Astrocyte (in vitro differentiated cells and primary cell): Measurements from ENCODE around the gene OSBPL1A. TPM values are rescaled to one million over a fixed set of nuclear protein-coding genes. Genes with fewer than 3 reads are reported as not detected.

Experiments used
- DNase-seq: peaks from one replicate; pipeline ENCODE4 v3.0.0-alpha.2; 2010; ENCODE audit warnings: low read depth
- FAIRE-seq: peaks from 2 replicates; lab custom pipeline; 2011; peaks lifted over from hg19 to GRCh38; lab: Jason Lieb, UNC
- H2AFZ ChIP-seq: 2 replicates; pipeline ENCODE4 v1.6.0; 2012; ENCODE audit warnings: low read depth, low read length, inconsistent platforms
- H3K27ac ChIP-seq: 2 replicates; pipeline ENCODE4 v1.5.1; 2011; ENCODE audit warnings: low read depth, low read length, inconsistent platforms
- H3K27me3 ChIP-seq: 2 replicates; pipeline ENCODE4 v1.6.0; 2011; ENCODE audit warnings: low read length, inconsistent platforms; ENCODE audit not compliant: insufficient read depth
- H3K36me3 ChIP-seq: 2 replicates; pipeline ENCODE4 v1.5.1; 2011; ENCODE audit warnings: low read length, inconsistent platforms; ENCODE audit not compliant: insufficient read depth
- H3K4me1 ChIP-seq: 2 replicates; pipeline ENCODE4 v1.5.1; 2011; ENCODE audit warnings: low read length, inconsistent platforms; ENCODE audit not compliant: insufficient read depth
- H3K4me2 ChIP-seq: 2 replicates; pipeline ENCODE4 v1.6.0; 2012; ENCODE audit warnings: low read length, inconsistent platforms
- H3K4me3 ChIP-seq: 2 replicates; pipeline ENCODE4 v1.5.1; 2011; ENCODE audit warnings: low read depth, mild to moderate bottlenecking, low read length, inconsistent platforms; ENCODE audit not compliant: insufficient read depth
- H3K79me2 ChIP-seq: 2 replicates; pipeline ENCODE4 v1.6.0; 2012; ENCODE audit warnings: mild to moderate bottlenecking, low read length, inconsistent platforms; ENCODE audit not compliant: insufficient read depth
- H3K9ac ChIP-seq: 2 replicates; pipeline ENCODE4 v1.6.0; 2012; ENCODE audit warnings: mild to moderate bottlenecking, low read length, inconsistent platforms
- H3K9me3 ChIP-seq: 2 replicates; pipeline ENCODE4 v1.5.1; 2012; ENCODE audit warnings: low read depth, mild to moderate bottlenecking, low read length, inconsistent platforms; ENCODE audit not compliant: insufficient read depth
- H4K20me1 ChIP-seq: 2 replicates; pipeline ENCODE4 v1.6.0; 2012; ENCODE audit warnings: low read length, inconsistent platforms; ENCODE audit not compliant: insufficient read depth
- H3K27ac Mint-ChIP-seq: one replicate; pipeline ENCODE4 v1.8.0; 2021; ENCODE audit warnings: mild to moderate bottlenecking, mixed read lengths; ENCODE audit not compliant: unreplicated experiment
- H3K27me3 Mint-ChIP-seq: one replicate; pipeline ENCODE4 v1.8.0; 2021; ENCODE audit warnings: low read depth, mixed read lengths; ENCODE audit not compliant: unreplicated experiment
- H3K36me3 Mint-ChIP-seq: one replicate; pipeline ENCODE4 v1.8.0; 2021; ENCODE audit warnings: low read depth, mixed read lengths; ENCODE audit not compliant: unreplicated experiment
- H3K4me1 Mint-ChIP-seq: one replicate; pipeline ENCODE4 v1.8.0; 2021; ENCODE audit warnings: low read depth, mixed read lengths; ENCODE audit not compliant: unreplicated experiment
- H3K4me3 Mint-ChIP-seq: one replicate; pipeline ENCODE4 v1.8.0; 2021; ENCODE audit warnings: mild to moderate bottlenecking, moderate library complexity, mixed read lengths; ENCODE audit not compliant: unreplicated experiment
- H3K9me3 Mint-ChIP-seq: one replicate; pipeline ENCODE4 v1.8.0; 2021; ENCODE audit warnings: mild to moderate bottlenecking, mixed read lengths; ENCODE audit not compliant: unreplicated experiment
- CTCF ChIP-seq: IDR thresholded peaks from 2 replicates; pipeline ENCODE4 v1.5.1; 2011; ENCODE audit warnings: low read depth, mild to moderate bottlenecking, inconsistent platforms, low read length, moderate library complexity; ENCODE audit not compliant: insufficient read depth
- EZH2 ChIP-seq: IDR thresholded peaks from 2 replicates; pipeline ENCODE4 v1.6.1; 2012; ENCODE audit warnings: mild to moderate bottlenecking, low read length, inconsistent platforms; ENCODE audit not compliant: insufficient read depth
- total RNA-seq: library from RNA; stranded (reverse); gene quantifications from 2 replicates; pipeline ENCODE4 v1.2.1, GENCODE V29; 2021

OSBPL1A gene
- total RNA-seq, 1 donor from 2014 or later = 27.7 TPM

- no peaks in the 10 kb centered on the region for H3K79me2 ChIP-seq
- no peak for DNase-seq
- no peak overlapping the region for H3K4me3 Mint-ChIP-seq
Observed at GRCh38 chr18:24187689-24188088, 209.9 kb downstream of the OSBPL1A start.

DNA sequence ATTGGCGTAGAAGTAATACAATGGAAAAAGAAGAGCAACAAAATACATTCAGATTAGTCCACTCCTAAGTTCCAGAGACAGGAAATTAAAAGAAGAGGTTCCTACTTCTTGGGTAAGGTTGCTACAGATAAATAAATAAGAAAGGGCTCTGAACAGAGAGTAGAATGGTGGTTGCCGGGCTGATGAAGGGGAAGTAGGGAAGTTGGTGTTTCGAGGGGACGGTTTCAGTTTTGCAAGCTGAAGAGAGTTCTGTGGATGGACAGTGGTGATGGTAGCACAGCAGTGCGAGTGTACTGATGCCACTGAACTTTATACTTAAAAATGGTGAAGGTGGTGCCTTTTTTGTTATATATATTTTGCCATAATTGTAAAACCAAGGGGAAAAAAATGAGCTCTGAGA is 210.6 kb downstream of the OSBPL1A start:
- H3K9ac ChIP-seq = no peak overlapping the region
- FAIRE-seq (no peak), DNase-seq (no peak)
- H3K27ac ChIP-seq = no peak overlapping the region
- H2AFZ ChIP-seq = no peak overlapping the region
- TF ChIP-seq EZH2 (no peak), CTCF (no peak)
- H3K79me2 ChIP-seq = no peaks in the 10 kb centered on the region
- peaks cover 4% of the 10 kb centered on the region for H3K36me3 Mint-ChIP-seq
- peaks cover 6% of the 10 kb centered on the region for H3K4me1 ChIP-seq
- H3K27ac Mint-ChIP-seq = no peak overlapping the region
- peaks cover 26% of the 10 kb centered on the region for H3K4me1 Mint-ChIP-seq
- H3K4me2 ChIP-seq = no peak overlapping the region
- H3K9me3 ChIP-seq = no peaks in the 10 kb centered on the region
- H3K27me3 ChIP-seq = no peaks in the 10 kb centered on the region
- H3K36me3 ChIP-seq = no peaks in the 10 kb centered on the region
- H3K9me3 Mint-ChIP-seq = no peaks in the 10 kb centered on the region
- no peak overlapping the region for H3K4me3 ChIP-seq
- no peak overlapping the region for H3K4me3 Mint-ChIP-seq
- H3K27me3 Mint-ChIP-seq = no peaks in the 10 kb centered on the region
- H4K20me1 ChIP-seq = no peaks in the 10 kb centered on the region

More at GRCh38 chr18:24187689-24188088, 209.9 kb downstream of the OSBPL1A start:
- no peaks in the 10 kb centered on the region for H4K20me1 ChIP-seq
- no peak overlapping the region for H3K4me3 ChIP-seq
- no peak for TF ChIP-seq CTCF
- no peak for TF ChIP-seq EZH2
- H3K9me3 Mint-ChIP-seq = no peaks in the 10 kb centered on the region
- no peak overlapping the region for H3K27ac Mint-ChIP-seq
- H3K9me3 ChIP-seq = no peaks in the 10 kb centered on the region
- no peak overlapping the region for H3K4me2 ChIP-seq
- FAIRE-seq = no peak
- no peak overlapping the region for H3K27ac ChIP-seq
- no peaks in the 10 kb centered on the region for H3K4me1 ChIP-seq
- no peaks in the 10 kb centered on the region for H3K27me3 ChIP-seq
- no peaks in the 10 kb centered on the region for H3K27me3 Mint-ChIP-seq
- no peak overlapping the region for H3K9ac ChIP-seq
- H3K4me1 Mint-ChIP-seq = peaks cover 22% of the 10 kb centered on the region
- no peaks in the 10 kb centered on the region for H3K36me3 ChIP-seq
- H2AFZ ChIP-seq = no peak overlapping the region
- H3K36me3 Mint-ChIP-seq = peaks cover 4% of the 10 kb centered on the region

- Histone ChIP-seq H3K4me1 (peaks cover 7% of the 10 kb centered on the region), H3K27me3 (no peaks in the 10 kb centered on the region), H3K4me2 (no peak overlapping the region), H3K79me2 (no peaks in the 10 kb centered on the region), H3K36me3 (no peaks in the 10 kb centered on the region), H3K9me3 (no peaks in the 10 kb centered on the region), H3K9ac (no peak overlapping the region), H3K4me3 (no peak overlapping the region), H4K20me1 (no peaks in the 10 kb centered on the region), H2AFZ (no peak overlapping the region), H3K27ac (peak overlapping the region; percentile 1)
- TF ChIP-seq EZH2 (no peak), CTCF (no peak)
- Mint-ChIP-seq H3K4me3 (no peak overlapping the region), H3K9me3 (no peaks in the 10 kb centered on the region), H3K4me1 (peaks cover 33% of the 10 kb centered on the region), H3K27me3 (no peaks in the 10 kb centered on the region), H3K36me3 (peaks cover 4% of the 10 kb centered on the region), H3K27ac (no peak overlapping the region)
- peak; percentile 46 for DNase-seq
- peak; percentile 26 for FAIRE-seq
Observed at GRCh38 chr18:24185805-24186204, 211.8 kb downstream of the OSBPL1A start.
